Peyer's patch (tissue), 4 donors: ENCODE measurements around the gene SHISA9.

Experiments used
- POLR2A ChIP-seq, 2 donors: fragments of 450-650 bp; IDR thresholded peaks; one replicate each; pipeline ENCODE4 v1.5.1; 2017; ENCODE audit warnings: antibody characterized with exemption in 2 of 2, mild to moderate bottlenecking in 2 of 2, moderate library complexity in 2 of 2
- TF ChIP-seq, protein P1 (sequence below), 6 experiments: fragments of 450-650 bp in 4 of 6; fragments of 200-600 bp in 2 of 6; sonication (generic) in 1 of 6; IDR thresholded peaks; one replicate each; pipeline ENCODE4 v1.5.1; 2017 to 2019; ENCODE audit warnings: antibody characterized with exemption in 6 of 6, mild to moderate bottlenecking in 3 of 6, moderate library complexity in 1 of 6

DNA sequence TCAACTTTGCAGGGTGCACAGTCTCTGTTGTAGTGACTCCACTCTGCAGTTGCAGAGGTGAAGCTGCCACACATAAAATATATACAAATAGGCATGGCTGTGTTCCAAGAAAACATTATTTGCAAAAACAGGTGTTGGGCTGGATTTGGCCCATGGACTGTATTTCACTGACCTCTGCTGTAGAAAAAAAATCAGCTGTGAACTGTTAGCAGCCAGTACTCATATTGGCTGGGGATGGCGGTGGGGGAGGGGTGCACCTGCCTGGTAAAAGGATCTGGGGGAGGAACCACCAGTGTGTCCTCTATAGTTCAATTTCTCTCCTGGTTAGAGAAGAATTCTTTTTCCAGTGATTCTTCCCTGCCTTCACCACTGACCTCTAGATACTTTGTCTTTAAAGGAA lies 50.0 kb downstream of the SHISA9 start:
- TF ChIP-seq, protein P1, sequence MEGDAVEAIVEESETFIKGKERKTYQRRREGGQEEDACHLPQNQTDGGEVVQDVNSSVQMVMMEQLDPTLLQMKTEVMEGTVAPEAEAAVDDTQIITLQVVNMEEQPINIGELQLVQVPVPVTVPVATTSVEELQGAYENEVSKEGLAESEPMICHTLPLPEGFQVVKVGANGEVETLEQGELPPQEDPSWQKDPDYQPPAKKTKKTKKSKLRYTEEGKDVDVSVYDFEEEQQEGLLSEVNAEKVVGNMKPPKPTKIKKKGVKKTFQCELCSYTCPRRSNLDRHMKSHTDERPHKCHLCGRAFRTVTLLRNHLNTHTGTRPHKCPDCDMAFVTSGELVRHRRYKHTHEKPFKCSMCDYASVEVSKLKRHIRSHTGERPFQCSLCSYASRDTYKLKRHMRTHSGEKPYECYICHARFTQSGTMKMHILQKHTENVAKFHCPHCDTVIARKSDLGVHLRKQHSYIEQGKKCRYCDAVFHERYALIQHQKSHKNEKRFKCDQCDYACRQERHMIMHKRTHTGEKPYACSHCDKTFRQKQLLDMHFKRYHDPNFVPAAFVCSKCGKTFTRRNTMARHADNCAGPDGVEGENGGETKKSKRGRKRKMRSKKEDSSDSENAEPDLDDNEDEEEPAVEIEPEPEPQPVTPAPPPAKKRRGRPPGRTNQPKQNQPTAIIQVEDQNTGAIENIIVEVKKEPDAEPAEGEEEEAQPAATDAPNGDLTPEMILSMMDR (IDR thresholded peaks at IDR 0.05), result no peak
- TF ChIP-seq POLR2A (IDR thresholded peaks at IDR 0.05), result no peak
